DMS114 treated with DMSO at 0.1 percent for 48 hours (cell line): Measurements from ENCODE around the gene PCDHGA10.
A peak's percentile ranks its signal among the peaks of the same experiment; 100 is the strongest.
"Not testable (repeated sequence)": the region's sequence is repeated elsewhere in the genome, so short reads cannot be mapped to it uniquely, and the experiment has no call there.

ENCODE experiments used
- DNase-seq: peaks from one replicate; lab custom pipeline; 2025; ENCODE audit not compliant: unreplicated experiment; lab: John Stamatoyannopoulos, UW

PCDHGA10 gene

DNA sequence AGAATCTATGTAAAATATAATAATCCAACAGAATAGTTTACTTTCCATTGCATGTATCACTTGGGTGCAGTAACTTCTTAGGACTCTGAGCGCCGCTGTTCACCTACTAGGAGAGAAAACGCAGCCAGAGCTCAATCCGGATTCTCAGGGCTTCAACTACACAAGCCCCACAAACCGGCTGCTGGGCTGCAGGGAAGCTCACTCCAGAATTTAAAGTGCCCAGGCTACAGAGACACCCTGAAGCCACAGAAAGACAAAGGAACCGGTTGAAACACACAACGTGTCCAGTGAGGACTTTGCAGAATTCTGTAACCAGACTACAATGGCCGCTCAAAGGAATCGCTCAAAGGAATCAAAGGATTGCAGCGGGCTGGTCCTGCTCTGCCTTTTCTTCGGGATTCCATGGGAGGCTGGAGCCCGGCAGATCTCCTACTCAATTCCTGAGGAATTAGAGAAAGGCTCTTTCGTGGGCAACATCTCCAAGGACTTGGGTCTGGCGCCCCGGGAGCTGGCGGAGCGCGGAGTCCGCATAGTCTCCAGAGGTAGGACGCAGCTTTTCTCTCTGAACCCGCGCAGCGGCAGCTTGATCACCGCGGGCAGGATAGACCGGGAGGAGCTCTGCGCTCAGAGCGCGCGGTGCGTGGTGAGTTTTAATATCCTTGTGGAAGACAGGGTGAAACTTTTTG, at the start of gene PCDHGA10:
TSS of gene PCDHGA10 (plus strand) at position 134 of the 686 bp plus-strand sequence. CDS start at position 323, 189 bp downstream.
- no peak for DNase-seq

DNA sequence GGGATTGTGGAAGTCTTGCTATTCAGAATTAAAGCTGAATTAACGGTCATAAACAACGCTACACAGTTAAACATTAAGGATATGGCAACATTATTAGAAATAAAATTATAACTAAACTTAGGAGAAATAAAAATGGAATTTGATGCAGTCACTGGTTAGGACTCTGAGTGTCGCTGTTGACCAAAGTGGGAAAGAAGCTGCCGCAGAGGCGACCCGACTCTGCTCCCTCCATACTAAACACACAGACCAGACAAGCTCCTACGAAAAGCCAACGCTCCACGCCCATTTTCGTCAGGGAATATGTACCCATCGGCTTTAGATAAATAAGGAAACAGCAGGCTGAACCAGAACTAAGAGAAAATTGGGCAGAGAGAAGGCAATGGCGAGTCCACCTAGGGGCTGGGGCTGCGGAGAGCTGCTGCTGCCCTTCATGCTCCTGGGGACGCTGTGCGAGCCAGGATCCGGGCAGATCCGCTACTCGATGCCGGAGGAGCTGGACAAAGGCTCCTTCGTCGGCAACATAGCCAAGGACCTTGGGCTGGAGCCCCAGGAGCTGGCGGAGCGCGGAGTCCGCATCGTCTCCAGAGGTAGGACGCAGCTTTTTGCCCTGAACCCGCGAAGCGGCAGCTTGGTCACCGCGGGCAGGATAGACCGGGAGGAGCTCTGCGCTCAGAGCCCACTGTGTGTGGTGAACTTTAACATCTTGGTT, 48.7 kb upstream of the PCDHGA10 start, which contains the start of gene PCDHGA5:
TSS of gene PCDHGA5 (plus strand) at position 211 of the 709 bp plus-strand sequence. CDS start at position 380, 169 bp downstream.
- DNase-seq: peak; percentile 36

- no peak for DNase-seq
Measured at GRCh38 chr5:141366016-141366896, 46.5 kb upstream of the PCDHGA10 start.

GRCh38 chr5:141369994-141370848, 42.6 kb upstream of the PCDHGA10 start, which contains the start of gene PCDHGB3:
TSS of gene PCDHGB3 (plus strand) at chr5:141370242. CDS start at chr5:141370395, 153 bp downstream.
- DNase-seq: no peak

DNA sequence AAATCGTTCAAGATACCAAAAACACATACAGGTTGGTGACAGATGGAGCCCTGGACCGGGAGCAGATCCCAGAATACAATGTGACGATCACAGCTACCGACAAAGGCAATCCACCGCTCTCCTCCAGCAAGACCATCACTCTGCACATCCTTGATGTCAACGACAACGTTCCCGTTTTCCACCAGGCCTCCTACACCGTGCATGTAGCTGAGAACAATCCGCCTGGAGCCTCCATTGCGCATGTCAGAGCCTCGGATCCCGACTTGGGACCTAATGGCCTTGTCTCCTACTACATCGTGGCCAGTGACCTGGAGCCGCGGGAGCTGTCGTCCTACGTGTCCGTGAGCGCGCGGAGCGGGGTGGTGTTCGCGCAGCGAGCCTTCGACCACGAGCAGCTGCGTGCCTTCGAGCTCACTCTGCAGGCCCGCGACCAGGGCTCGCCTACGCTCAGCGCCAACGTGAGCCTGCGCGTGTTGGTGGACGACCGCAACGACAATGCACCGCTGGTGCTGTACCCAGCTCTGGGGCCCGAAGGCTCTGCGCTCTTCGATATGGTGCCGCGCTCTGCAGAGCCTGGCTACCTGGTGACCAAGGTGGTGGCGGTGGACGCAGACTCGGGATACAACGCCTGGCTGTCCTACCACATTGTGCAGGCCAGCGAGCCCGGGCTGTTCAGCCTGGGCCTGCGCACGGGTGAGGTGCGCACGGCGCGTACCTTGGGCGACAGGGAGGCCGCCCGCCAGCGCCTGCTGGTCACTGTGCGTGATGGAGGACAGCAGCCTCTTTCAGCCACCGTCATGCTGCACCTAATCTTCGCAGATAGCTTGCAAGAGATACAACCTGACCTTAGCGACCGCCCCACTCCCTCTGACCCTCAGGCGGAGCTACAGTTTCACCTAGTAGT, 41.0 kb upstream of the PCDHGA10 start:
- no peak for DNase-seq

DNA sequence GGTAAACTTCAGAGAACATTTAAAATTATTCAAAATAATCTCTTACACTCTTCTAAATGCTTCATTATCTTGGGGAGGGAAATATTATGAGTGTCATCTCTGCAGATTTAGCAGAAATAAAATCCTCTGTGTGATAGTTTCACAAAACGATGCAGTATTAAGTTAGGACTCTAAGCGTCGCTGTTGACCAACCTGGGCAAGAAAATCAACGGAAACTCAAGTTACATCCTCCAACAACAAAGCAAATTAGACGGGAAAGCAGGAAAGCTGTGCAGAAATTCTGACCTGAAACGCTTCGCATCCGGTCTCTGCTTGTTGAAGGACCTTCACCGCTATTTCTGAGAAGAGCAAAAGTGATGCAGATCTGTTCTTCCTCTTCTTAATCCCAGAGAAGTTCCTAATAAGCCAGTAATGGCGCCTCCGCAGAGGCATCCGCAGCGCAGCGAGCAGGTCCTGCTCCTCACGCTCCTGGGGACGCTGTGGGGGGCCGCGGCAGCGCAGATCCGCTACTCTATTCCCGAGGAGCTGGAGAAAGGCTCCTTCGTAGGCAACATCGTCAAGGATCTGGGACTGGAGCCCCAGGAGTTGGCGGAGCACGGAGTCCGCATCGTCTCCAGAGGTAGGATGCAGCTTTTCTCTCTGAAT, 39.0 kb upstream of the PCDHGA10 start, which contains the start of gene PCDHGA6:
TSS of gene PCDHGA6 (plus strand) at position 219 of the 645 bp plus-strand sequence. CDS start at position 412, 193 bp downstream.
- no peak for DNase-seq

GRCh38 chr5:141374627-141375026, 38.2 kb upstream of the PCDHGA10 start:
- DNase-seq: no peak

DNA sequence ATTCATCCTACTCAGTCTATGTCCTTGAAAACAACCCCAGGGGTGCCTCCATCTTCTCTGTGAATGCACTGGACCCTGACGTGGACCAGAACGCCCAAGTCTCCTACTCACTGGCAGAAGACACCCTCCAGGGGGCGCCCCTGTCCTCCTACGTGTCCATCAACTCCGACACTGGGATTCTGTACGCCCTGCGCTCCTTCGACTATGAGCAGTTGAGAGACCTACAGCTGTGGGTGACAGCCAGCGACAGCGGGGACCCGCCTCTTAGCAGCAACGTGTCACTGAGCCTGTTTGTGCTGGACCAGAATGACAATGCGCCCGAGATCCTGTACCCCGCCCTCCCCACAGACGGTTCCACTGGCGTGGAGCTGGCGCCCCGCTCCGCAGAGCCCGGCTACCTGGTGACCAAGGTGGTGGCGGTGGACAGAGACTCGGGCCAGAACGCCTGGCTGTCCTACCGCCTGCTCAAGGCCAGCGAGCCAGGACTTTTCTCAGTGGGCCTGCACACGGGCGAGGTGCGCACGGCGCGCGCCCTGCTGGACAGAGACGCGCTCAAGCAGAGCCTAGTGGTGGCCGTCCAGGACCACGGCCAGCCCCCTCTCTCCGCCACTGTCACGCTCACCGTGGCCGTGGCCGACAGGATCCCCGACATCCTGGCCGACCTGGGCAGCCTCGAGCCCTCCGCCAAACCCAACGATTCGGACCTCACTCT, 37.2 kb upstream of the PCDHGA10 start:
- not testable (repeated sequence) for DNase-seq

DNA sequence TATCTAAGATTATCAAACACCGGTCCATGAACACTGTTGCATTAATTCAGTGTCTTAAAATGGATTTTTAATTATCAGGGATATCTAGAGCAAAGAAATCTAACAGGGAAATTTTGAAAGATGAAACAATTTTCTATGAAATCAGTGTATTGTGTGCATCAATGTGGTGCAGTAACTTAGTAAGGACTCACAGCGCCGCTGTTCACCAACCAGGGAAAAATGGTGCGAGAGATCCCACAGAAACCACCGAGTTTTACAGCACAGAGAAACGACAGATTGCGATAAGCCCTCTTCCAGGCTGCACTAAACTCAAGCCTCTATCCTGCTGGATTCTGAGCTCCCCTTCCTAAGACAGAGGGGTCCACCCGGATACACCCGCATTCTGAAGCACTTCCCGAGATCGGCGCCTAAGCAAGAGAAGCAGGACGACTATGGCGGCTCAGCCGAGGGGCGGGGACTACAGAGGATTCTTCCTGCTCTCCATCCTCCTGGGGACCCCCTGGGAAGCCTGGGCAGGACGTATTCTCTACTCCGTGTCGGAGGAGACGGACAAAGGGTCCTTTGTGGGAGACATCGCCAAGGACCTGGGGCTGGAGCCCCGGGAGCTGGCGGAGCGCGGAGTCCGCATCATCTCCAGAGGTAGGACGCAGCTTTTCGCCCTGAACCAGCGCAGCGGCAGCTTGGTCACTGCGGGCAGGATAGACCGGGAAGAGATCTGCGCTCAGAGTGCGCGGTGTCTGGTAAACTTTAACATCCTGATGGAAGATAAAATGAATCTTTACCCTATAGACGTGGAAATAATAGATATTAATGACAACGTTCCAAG, 30.1 kb upstream of the PCDHGA10 start, which contains the start of gene PCDHGA7:
TSS of gene PCDHGA7 (plus strand) at position 274 of the 826 bp plus-strand sequence. CDS start at position 432, 158 bp downstream.
- DNase-seq: no peak

DNA sequence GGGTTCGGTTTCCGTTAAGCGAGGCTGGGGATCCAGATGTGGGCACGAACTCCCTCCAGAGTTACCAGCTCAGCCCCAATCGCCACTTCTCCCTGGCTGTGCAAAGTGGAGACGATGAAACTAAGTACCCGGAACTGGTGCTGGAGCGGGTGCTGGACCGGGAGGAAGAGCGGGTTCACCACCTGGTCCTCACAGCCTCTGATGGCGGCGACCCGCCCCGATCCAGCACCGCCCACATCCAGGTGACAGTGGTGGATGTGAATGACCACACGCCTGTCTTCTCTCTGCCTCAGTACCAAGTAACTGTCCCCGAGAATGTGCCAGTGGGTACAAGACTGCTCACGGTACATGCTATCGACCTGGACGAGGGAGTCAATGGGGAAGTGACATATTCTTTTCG, 29.4 kb upstream of the PCDHGA10 start:
- no peak for DNase-seq

- no peak for DNase-seq
Measured at GRCh38 chr5:141384471-141385267, 28.1 kb upstream of the PCDHGA10 start.

DNA sequence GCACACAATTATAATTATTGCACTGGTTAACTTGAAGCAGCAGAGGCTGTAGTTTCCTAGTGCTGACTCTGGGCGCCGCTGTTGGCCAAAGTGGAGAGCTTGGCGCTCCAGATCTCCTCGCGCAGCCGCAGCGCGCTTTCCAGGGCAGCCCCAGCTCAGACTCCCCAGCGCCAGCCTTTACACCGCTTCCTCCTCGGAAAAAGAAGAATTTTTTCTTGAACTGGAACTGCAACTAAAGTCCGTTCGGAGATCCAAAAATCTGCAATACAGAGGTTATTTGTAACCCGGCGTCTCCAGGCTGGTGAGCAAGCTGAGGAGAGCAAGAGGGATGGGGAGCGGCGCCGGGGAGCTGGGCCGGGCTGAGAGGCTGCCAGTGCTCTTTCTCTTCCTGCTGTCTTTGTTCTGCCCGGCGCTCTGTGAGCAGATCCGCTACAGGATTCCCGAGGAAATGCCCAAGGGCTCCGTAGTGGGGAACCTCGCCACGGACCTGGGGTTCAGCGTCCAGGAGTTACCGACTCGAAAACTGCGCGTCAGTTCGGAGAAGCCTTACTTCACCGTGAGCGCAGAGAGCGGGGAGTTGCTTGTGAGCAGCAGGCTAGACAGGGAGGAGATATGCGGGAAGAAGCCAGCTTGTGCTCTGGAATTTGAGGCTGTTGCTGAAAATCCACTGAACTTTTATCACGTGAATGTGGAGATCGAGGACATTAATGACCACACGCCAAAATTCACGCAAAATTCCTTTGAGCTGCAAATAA, 25.1 kb upstream of the PCDHGA10 start, which contains the start of gene PCDHGB4:
TSS of gene PCDHGB4 (plus strand) at position 142 of the 755 bp plus-strand sequence. CDS start at position 329, 187 bp downstream.
- not testable (repeated sequence) for DNase-seq

DNA sequence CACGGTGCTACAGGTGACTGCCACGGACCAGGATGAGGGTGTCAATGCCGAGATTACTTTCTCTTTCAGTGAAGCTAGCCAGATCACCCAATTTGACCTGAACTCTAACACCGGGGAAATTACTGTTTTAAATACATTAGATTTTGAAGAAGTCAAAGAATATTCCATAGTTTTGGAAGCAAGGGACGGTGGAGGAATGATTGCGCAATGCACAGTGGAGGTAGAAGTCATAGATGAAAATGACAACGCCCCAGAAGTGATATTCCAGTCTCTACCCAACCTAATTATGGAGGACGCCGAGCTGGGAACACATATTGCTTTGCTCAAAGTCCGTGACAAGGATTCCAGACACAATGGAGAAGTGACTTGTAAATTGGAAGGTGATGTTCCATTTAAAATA, 24.1 kb upstream of the PCDHGA10 start:
- no peak for DNase-seq

GRCh38 chr5:141389153-141390042, 23.4 kb upstream of the PCDHGA10 start:
- DNase-seq: no peak
